Choroid plexus epithelial cell (primary cell): Measurements from ENCODE around the gene USP44.
A peak's percentile ranks its signal among the peaks of the same experiment; 100 is the strongest.

Experiments
- DNase-seq: peaks from one replicate; pipeline ENCODE4 v3.0.0-alpha.2; 2010; ENCODE audit warnings: low read depth
- H3K4me3 ChIP-seq: 2 replicates; pipeline ENCODE4 v1.5.1; 2011; ENCODE audit warnings: low read depth, mild to moderate bottlenecking, control low read depth, low read length, moderate library complexity
- TF ChIP-seq, protein P1 (sequence below): conservative IDR thresholded peaks from 2 replicates; pipeline ENCODE4 v1.5.1; 2011; ENCODE audit warnings: low read depth, mild to moderate bottlenecking, control low read depth, inconsistent platforms, low read length, moderate library complexity

Gene USP44

DNA sequence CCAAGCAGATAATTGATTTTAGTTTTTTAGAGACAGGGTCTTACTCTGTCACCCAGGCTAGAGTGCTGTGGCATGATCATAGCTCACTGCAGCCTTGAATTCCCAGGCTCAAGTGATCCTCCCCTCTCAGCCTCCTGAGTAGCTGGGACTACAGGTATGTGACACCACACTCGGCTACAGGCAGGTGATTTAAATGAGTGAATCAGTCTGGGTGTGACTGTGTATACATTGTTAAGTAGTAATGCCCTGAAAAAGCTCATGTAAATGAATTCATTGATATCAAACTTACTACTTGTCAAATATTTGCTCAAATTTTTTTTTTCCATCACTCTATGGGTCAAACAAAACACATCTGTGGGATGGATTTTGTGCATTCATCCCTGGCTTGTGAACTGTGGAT, 6.3 kb upstream of the USP44 start:
- no peak for DNase-seq
- no peak overlapping the region for H3K4me3 ChIP-seq
- TF ChIP-seq, protein P1, sequence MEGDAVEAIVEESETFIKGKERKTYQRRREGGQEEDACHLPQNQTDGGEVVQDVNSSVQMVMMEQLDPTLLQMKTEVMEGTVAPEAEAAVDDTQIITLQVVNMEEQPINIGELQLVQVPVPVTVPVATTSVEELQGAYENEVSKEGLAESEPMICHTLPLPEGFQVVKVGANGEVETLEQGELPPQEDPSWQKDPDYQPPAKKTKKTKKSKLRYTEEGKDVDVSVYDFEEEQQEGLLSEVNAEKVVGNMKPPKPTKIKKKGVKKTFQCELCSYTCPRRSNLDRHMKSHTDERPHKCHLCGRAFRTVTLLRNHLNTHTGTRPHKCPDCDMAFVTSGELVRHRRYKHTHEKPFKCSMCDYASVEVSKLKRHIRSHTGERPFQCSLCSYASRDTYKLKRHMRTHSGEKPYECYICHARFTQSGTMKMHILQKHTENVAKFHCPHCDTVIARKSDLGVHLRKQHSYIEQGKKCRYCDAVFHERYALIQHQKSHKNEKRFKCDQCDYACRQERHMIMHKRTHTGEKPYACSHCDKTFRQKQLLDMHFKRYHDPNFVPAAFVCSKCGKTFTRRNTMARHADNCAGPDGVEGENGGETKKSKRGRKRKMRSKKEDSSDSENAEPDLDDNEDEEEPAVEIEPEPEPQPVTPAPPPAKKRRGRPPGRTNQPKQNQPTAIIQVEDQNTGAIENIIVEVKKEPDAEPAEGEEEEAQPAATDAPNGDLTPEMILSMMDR: no peak

DNA sequence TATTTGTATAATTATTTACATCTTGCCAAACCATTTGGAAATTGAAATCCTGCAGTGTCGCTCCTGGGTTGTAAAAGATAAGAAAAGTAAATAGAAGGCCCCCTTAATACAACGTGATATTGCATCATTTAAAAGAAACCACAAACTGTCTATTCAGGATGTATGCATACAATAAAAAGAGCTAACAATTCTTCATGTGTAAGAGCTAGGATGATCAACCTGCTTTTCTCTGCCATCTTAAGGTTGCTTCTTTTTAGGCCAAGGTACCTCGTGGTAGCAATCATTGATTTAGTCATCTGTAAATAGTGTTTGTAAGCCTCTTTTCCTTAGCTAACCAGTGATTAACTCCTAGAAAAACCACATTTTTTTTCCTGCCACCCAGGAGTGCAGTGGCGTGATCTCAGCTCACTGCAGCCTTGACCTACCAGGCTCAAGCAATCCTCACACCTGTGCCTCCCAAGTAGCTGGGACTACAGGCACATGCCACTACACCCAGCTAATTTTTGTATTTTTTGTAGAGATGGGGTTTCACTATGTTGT, 3.3 kb upstream of the USP44 start:
- no peak overlapping the region for H3K4me3 ChIP-seq
- TF ChIP-seq, protein P1: no peak
- no peak for DNase-seq

DNA sequence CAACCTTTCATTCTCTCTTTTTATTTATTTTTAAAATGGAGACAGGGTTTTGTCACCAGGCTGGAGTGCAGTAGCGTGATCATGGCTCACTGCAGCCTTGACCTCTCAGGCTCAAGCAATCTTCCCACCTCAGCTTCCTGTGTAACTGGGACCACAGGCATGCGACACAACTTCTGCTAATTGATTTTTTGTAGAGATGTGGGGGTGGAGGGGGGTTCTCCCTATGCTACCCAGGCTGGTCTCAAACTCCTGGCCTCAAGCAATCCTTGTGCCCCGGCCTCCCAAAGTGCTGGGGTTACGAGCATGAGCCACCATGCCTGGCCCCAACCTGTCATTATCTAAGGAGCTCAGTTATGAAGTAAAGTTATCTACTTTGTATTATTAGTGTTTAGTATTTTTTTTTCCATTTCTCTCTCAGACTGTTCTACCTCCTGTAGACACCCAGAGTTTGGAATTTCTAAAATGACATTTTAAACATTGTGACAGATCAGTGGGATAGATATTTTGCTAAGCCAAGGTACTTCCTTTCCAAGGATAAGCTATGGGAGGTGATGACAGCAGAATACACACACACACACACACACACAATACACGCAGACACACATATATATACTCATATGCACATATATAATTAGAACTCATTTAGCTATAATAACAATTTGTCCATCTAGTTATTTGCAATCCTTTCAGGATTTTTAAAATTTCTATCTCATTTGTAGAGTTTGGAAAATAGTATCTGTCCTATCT, 2.1 kb upstream of the USP44 start:
- no peak for DNase-seq
- H3K4me3 ChIP-seq: no peak overlapping the region
- TF ChIP-seq, protein P1: no peak

GRCh38 chr12:95551913-95552516, 739 bp upstream of the USP44 start:
- DNase-seq: no peak
- TF ChIP-seq, protein P1: no peak
- H3K4me3 ChIP-seq: no peak overlapping the region

DNA sequence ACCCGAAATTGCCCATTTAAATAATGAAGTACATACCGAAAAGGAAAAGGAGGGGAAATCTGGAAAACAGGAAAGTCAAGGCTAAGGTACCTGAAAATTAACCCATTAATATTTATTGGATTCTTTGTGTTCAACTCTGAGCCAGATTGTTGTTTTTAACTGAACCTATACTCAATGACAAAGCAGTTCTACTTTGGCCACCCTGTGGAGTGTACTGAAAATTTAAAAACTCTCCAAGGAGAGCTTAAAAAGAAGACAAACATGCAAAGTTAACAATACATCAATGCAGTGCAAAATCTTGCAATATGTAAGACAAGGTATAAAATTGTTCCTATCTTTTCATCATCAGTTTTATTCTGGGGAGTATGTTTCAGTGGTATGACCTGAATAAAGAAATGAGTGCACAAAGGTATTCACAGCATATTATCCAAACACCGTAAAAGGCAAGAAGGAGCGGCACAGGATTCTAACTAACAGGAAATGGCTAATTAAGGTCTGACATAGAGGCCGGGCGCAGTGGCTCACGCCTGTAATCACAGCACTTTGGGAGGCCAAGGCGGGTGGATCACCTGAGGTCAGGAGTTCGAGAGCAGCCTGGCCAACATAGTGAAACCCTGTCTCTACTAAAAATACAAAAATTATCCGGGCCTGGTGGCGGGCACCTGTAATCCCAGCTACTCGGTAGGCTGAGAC, 1.7 kb downstream of the USP44 start:
- TF ChIP-seq, protein P1: no peak
- no peak overlapping the region for H3K4me3 ChIP-seq
- no peak for DNase-seq

DNA sequence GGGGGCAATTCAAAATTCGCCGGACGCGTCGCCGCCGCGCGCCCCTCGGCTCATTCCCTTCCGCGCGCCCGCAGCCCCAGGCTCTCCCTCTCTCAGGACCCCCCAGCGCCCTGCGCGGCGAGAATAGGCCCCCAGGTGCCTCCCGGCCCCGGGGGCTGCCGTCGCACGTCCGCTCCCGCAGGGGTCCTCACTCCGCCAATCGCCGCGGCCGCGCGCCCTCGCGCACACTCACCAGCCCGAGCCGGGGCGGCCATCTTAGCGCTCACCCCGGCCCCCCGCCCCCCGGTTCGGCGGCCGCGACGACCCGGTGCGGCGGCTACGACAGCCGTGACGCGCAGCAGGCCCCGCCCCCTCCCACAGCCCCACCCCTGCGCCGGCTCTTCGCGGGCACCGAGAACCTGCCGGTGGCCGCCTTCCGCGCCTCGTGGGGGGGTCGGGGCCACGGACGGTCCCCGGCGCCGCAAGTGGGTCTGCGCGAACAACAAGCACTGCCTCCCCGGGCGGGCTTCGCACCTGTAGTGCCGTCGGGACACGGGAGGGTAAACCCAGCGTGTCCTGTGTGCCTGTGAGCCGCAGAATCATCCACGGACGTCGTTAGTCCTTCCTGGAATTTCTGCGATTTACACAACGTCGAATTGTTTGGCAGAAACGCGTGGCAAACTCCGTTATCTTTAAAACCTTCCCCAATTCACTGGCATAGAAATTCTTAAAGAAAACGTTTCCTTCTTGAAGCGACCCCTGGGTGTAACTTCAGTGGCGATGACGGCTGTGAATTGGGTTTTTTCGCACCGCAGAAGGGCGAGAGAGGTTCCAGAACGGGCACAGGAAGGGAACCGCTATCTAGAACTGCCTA, 2.5 kb downstream of the USP44 start:
- TF ChIP-seq, protein P1: no peak
- DNase-seq: no peak

More for the DNA sequence above, 2.5 kb downstream of the USP44 start:
- H3K4me3 ChIP-seq: peak overlapping the region; percentile 45
